Activated CD4-positive, alpha-beta T cell treated with anti-CD3 and anti-CD28 coated beads, Interleukin-2, Interleukin-6, amounts not matched to agents 100 ng/mL and 50 ng/mL, durations not matched to agents 16 hours and 8 hours (primary cell): ENCODE data around the gene SNTG2.
"Not testable (repeated sequence)": the region's sequence is repeated elsewhere in the genome, so short reads cannot be mapped to it uniquely, and the experiment has no call there.

Experiments used
- DNase-seq: peaks from one replicate; pipeline ENCODE4 v3.0.0-alpha.2; 2020

The SNTG2 gene

GRCh38 chr2:950080-950966 is at the start of gene SNTG2:
SNTG2 (plus strand) TSS chr2:950849; CDS start chr2:950997, 148 bp downstream.
- peak; percentile 57 for DNase-seq

- DNase-seq, result no peak
Observed at GRCh38 chr2:902584-902983, 48.1 kb upstream of the SNTG2 start.

DNA sequence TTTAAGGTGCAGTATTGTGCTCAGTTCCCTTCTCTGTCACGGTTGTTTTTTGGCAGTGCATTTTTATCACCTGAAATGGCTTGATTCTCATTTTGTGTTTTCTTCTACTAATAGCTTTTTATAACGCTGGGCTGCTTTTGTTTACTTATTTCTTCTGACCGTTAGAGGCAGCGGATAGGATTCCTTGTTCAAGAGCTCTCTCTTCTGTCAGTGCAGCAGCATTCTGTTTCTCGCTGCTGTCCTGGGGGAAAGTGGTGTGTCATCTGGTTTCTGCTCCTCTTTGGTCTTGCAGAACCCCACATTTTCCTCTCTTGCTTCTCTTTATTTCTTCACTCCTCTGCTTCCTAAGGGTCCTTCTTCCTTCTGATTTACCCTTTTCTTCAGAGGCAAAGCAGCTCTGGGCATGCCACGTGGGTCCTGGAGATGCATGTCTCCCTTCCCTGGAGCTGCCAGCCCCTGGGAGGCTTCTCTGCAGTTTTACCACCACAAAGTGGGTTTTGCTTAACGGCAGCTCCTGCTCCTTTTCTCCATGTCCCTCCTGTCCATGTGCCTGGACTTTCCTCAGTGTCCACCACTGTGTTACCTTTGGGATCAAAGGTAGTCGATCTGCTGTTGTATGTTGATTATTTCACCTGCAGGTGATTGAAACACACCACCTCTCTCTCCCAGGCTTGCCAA is 47.3 kb upstream of the SNTG2 start:
- no peak for DNase-seq

- no peak for DNase-seq
Observed at GRCh38 chr2:904246-905024, 46.2 kb upstream of the SNTG2 start.

GRCh38 chr2:905091-905832 is 45.4 kb upstream of the SNTG2 start:
- no peak for DNase-seq

GRCh38 chr2:905833-906140 is 44.9 kb upstream of the SNTG2 start:
- no peak for DNase-seq

DNA sequence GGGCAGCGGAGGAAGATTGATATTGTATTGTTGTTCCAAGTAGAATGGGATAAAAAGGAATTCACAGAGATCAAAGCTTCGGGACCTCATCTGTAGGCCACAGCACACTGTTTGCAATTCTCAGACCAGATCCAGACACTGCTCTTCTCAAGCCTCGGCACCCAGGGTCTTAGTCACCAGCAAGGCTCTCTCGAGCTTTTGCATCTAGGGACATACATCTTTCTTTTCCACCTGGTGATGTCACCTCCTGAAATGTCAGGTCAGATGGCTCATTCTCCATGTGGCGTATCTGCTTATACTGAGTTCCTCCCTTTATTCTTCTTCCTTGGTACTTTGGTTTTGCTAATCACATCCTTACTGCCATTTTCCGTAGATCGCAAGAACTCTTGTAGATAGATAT is 42.9 kb upstream of the SNTG2 start:
- DNase-seq, result no peak

- no peak for DNase-seq
Observed at GRCh38 chr2:908568-908967, 42.1 kb upstream of the SNTG2 start.

- DNase-seq, result not testable (repeated sequence)
Observed at GRCh38 chr2:909764-910379, 40.8 kb upstream of the SNTG2 start.

DNA sequence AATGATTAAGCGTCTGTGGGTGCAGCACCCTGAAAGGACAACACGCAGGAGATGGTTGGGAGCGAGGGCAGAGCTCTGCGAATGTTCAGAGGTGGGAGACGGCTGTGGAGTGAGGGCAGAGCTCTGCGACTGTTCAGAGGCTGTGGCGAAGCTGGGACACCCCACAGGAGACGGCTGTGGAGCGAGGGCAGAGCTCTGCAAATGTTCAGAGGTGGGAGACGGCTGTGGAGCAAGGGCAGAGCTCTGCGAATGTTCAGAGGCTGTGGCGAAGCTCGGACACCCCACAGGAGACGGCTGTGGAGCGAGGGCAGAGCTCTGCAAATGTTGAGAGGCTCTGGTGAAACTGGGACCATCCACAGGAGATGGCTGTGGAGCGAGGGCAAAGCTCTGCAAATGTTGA is 40.0 kb upstream of the SNTG2 start:
- DNase-seq, result no peak

DNA sequence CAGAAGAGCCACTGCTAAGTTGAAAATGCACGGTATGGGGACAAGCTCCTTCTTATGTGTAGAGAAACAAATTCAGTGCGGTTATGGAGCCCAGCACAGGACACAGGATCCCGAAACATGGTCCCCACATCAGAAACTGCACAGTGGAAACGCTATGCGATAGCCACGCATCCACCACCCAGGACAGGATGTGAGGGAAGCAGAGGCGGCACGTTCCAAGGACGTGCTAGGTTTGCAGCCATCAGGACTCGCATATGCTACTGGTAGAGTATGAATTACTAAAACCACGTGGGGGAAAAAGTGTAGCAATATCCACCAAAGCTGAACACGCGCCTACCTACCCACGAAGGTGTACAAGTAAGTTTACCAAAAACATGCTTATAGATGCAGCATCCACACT is 34.7 kb upstream of the SNTG2 start:
- DNase-seq, result no peak

GRCh38 chr2:916935-917334 is 33.7 kb upstream of the SNTG2 start:
- no peak for DNase-seq

- DNase-seq, result no peak
Observed at GRCh38 chr2:919672-920071, 31.0 kb upstream of the SNTG2 start.

GRCh38 chr2:920573-920972 is 30.1 kb upstream of the SNTG2 start:
- no peak for DNase-seq

GRCh38 chr2:920999-921398 is 29.6 kb upstream of the SNTG2 start:
- no peak for DNase-seq

GRCh38 chr2:922185-922584 is 28.5 kb upstream of the SNTG2 start:
- DNase-seq, result no peak

- DNase-seq, result no peak
Observed at GRCh38 chr2:923832-924601, 26.6 kb upstream of the SNTG2 start.

GRCh38 chr2:924701-925100 is 25.9 kb upstream of the SNTG2 start:
- no peak for DNase-seq

DNA sequence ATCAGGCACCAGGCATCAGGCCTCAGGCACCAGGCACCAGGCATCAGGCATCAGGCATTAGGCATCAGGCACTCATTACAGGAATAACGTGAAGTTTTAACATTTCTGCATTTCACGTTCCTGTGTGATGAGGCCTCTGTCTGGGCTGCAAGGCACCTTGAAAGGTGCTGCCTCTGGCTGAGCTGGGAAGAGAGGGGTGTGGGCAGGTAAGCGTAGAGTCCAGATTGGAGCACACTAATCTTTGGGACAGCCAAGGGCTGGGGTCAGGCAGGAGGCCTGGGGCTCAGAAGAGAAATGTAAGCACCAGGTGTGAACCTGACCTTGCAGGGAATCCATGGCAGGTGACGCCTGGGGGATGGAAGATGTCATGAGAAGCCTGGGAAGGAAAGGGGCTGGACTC is 25.3 kb upstream of the SNTG2 start:
- no peak for DNase-seq

- no peak for DNase-seq
Observed at GRCh38 chr2:925711-926110, 24.9 kb upstream of the SNTG2 start.

DNA sequence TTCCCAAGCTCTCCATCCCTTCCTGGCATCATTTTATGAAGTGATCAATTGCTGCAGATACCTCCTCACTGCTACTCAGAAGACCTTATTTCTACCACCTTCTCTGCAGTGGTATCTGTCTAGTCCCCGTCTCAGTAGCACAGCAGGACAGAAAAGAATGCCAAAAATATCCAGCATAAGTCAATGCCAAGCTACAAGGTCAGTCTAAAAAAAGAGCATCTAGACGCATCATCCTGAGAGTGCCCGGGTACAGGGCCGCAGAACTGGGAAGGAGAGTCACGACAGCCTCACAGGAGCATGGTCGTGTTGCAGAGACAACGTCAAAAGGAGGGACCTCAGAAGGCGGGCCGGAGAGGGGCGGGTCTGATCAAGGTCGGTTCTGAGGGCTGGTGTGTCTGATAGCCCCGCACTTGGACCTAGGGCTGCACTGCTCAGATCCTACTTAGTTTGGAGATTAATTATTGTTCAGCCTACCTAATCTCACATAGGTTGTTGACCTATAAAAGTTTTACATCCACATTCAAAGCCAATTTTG is 24.3 kb upstream of the SNTG2 start:
- no peak for DNase-seq

DNA sequence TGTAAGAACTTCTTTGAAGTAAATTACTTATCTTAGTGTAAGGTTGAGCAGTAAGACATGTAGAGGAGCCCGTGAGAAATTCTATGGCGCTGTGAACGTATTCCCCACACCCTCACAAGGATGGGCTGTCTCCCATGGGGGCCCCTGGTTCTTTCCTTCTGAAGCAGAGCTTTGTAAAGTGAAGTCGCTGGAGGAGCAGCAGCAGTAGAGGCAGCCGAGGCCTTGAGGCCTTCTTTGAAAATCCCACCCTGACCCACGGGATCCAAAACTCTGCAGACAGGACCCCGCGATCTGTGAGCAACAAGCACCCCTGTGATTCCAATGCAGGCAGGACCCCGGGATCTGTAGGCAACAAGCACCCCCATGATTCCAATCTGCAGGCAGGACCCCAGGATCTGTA is 23.8 kb upstream of the SNTG2 start:
- DNase-seq, result no peak
